ENCODE measurements around the gene ISM1. TPM values are rescaled to one million over a fixed set of nuclear protein-coding genes. Genes with fewer than 3 reads are reported as not detected.

The ISM1 gene
- total RNA-seq, 1 experiment from 2014 or later = 0.20 TPM

DNA sequence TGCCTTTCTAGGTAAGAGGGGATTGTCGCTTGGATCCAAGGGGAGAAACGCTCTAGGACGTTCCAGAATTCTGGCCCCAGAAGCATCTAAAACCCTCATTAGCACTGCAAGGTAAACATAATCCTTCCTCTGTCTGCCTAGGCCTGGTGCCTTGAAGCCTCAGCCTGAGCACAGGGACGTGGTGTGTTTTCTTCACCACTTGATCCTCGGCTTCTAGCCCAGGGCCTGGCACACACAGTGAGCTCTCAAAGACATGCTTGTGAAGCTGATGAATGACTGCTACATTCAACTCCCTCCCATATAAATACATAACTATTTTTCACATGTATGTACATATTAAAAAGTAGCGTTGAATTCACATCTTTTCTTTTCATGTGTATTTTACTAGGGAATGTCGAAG is 100.3 kb downstream of the ISM1 start:
- Histone ChIP-seq H4K5ac (ENCODE audit: insufficient read length, low read depth, low read length) (no peak overlapping the region), H3K18ac (ENCODE audit: insufficient read length, low read depth, low read length) (no peak overlapping the region), H3K79me1 (ENCODE audit: insufficient read depth, low read depth, low read length, poor library complexity, severe bottlenecking) (no peaks in the 10 kb centered on the region), H3K56ac (ENCODE audit: insufficient read length, low read depth, low read length) (no peak overlapping the region), H3T11ph (ENCODE audit: low read length) (no peak overlapping the region), H3K27me3 (ENCODE audit: insufficient read depth, low read length) (no peaks in the 10 kb centered on the region), H3K4ac (ENCODE audit: low read depth, low read length) (no peak overlapping the region), H4K20me1 (ENCODE audit: control insufficient read depth, insufficient read depth, insufficient read length) (no peaks in the 10 kb centered on the region), H2BK15ac (ENCODE audit: low read depth, low read length) (no peak overlapping the region), H2BK12ac (ENCODE audit: insufficient read length, low read depth, low read length) (no peak overlapping the region), H3K9ac (ENCODE audit: extremely low read depth, insufficient read length, low read length) (no peak overlapping the region), H2AK5ac (ENCODE audit: insufficient read length, low read length) (no peak overlapping the region), H2BK120ac (ENCODE audit: low read depth, low read length, poor library complexity, severe bottlenecking) (no peak overlapping the region), H3K23ac (ENCODE audit: insufficient read length, low read depth, low read length) (no peak overlapping the region), H3K27ac (ENCODE audit: insufficient read length, low read depth, low read length) (no peak overlapping the region), H4K91ac (ENCODE audit: insufficient read length, low read depth, low read length) (no peak overlapping the region), H2BK20ac (ENCODE audit: low read depth, low read length, poor library complexity, severe bottlenecking) (no peak overlapping the region), H3K23me2 (ENCODE audit: insufficient read length, low read depth, low read length, poor library complexity, severe bottlenecking) (no peaks in the 10 kb centered on the region), H3K4me2 (ENCODE audit: insufficient read depth, insufficient read length, low read length) (no peak overlapping the region), H2BK5ac (ENCODE audit: insufficient read length, low read length) (no peak overlapping the region), H4K8ac (replicated peaks; ENCODE audit: insufficient read length, low read depth, low read length) (no peak overlapping the region), H3K14ac (ENCODE audit: insufficient read depth, low read length) (no peak overlapping the region), H2AFZ (ENCODE audit: low read length) (no peak overlapping the region), H3K9me3 (ENCODE audit: control insufficient read depth, low read depth, low read length) (no peaks in the 10 kb centered on the region), H3K79me2 (ENCODE audit: insufficient read depth, low read length) (no peaks in the 10 kb centered on the region), H3K4me1 (ENCODE audit: insufficient read depth, low read length) (peaks cover 5% of the 10 kb centered on the region; the same call in 1 of the 2 replicates)
- peaks cover 15 to 24% of the 10 kb centered on the region in 2 experiments for H3K4me1 Mint-ChIP-seq
- no peak overlapping the region for H3K27ac Mint-ChIP-seq
- H3K9me3 Mint-ChIP-seq = peaks cover 9 to 12% of the 10 kb centered on the region in 2 experiments; a peak in 4 of 5 replicates
- TF ChIP-seq, protein P1, sequence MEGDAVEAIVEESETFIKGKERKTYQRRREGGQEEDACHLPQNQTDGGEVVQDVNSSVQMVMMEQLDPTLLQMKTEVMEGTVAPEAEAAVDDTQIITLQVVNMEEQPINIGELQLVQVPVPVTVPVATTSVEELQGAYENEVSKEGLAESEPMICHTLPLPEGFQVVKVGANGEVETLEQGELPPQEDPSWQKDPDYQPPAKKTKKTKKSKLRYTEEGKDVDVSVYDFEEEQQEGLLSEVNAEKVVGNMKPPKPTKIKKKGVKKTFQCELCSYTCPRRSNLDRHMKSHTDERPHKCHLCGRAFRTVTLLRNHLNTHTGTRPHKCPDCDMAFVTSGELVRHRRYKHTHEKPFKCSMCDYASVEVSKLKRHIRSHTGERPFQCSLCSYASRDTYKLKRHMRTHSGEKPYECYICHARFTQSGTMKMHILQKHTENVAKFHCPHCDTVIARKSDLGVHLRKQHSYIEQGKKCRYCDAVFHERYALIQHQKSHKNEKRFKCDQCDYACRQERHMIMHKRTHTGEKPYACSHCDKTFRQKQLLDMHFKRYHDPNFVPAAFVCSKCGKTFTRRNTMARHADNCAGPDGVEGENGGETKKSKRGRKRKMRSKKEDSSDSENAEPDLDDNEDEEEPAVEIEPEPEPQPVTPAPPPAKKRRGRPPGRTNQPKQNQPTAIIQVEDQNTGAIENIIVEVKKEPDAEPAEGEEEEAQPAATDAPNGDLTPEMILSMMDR (conservative IDR thresholded peaks at IDR 0.05) = no peak
- no peaks in the 10 kb centered on the region for H3K27me3 Mint-ChIP-seq (ENCODE audit: low read depth)
- no peak for DNase-seq
- peaks cover 0 to 9% (median 3%) of the 10 kb centered on the region in 3 experiments; a peak in 3 of 7 replicates for H3K36me3 Mint-ChIP-seq (ENCODE audit: insufficient read depth in 1 of 3, low read depth in 3 of 3)
- no CpG with 5 or more reads among the region's 7 CpGs for WGBS (ENCODE audit: extremely low coverage, insufficient read length, low lambda C conversion rate)
- no peak overlapping the region for H3K4me3 Mint-ChIP-seq

Measured in H9 (cell line).